GM18870 (cell line): ENCODE measurements around the gene DYRK1B.

Experiments used
- ATAC-seq: cut with Tn5 transposase; IDR thresholded peaks from one replicate; pipeline ENCODE4 v1.9.1; 2021; ENCODE audit warnings: moderate library complexity; ENCODE audit not compliant: unreplicated experiment

Gene DYRK1B

GRCh38 chr19:39864118-39864517 lies 30.2 kb upstream of the DYRK1B start:
- no peak for ATAC-seq

- no peak for ATAC-seq
Measured at GRCh38 chr19:39858541-39858940, 24.6 kb upstream of the DYRK1B start.

GRCh38 chr19:39852882-39853281 lies 18.9 kb upstream of the DYRK1B start:
- no peak for ATAC-seq

- no peak for ATAC-seq
Measured at GRCh38 chr19:39850892-39851291, 16.9 kb upstream of the DYRK1B start.

- ATAC-seq = no peak
Measured at GRCh38 chr19:39848392-39848791, 14.4 kb upstream of the DYRK1B start.

- no peak for ATAC-seq
Measured at GRCh38 chr19:39847525-39847924, 13.6 kb upstream of the DYRK1B start.

- ATAC-seq = no peak
Measured at GRCh38 chr19:39846678-39847486, 12.9 kb upstream of the DYRK1B start.

- peak; percentile 71 for ATAC-seq
Measured at GRCh38 chr19:39845933-39846677, 12.1 kb upstream of the DYRK1B start, which contains the start of gene FBL. TSS of gene FBL (minus strand) at chr19:39846379. CDS start at chr19:39846300, 79 bp downstream.

- no peak for ATAC-seq
Measured at GRCh38 chr19:39845584-39845932, 11.6 kb upstream of the DYRK1B start.

GRCh38 chr19:39845172-39845571 lies 11.2 kb upstream of the DYRK1B start:
- ATAC-seq = no peak

- ATAC-seq = no peak
Measured at GRCh38 chr19:39843919-39844793, 10.2 kb upstream of the DYRK1B start.

GRCh38 chr19:39842693-39843435 lies 8.9 kb upstream of the DYRK1B start:
- ATAC-seq = no peak

- no peak for ATAC-seq
Measured at GRCh38 chr19:39841041-39841440, 7.1 kb upstream of the DYRK1B start.

- ATAC-seq = no peak
Measured at GRCh38 chr19:39840492-39840891, 6.5 kb upstream of the DYRK1B start.

GRCh38 chr19:39839678-39840327 lies 5.8 kb upstream of the DYRK1B start:
- ATAC-seq = no peak

GRCh38 chr19:39838569-39838968 lies 4.6 kb upstream of the DYRK1B start:
- no peak for ATAC-seq

GRCh38 chr19:39837978-39838377 lies 4.0 kb upstream of the DYRK1B start:
- no peak for ATAC-seq

- no peak for ATAC-seq
Measured at GRCh38 chr19:39834287-39834841, 402 bp upstream of the DYRK1B start.

- ATAC-seq = no peak
Measured at GRCh38 chr19:39833160-39833463, 850 bp downstream of the DYRK1B start.
